ENCODE data around the gene LIMCH1.

LIMCH1 gene

GRCh38 chr4:41611881-41612871, 74.2 kb downstream of the LIMCH1 start:
- intact Hi-C loops (cut with micrococcal nuclease) = no loop called here
- peaks cover 15% of the 10 kb centered on the region for H3K27me3 Mint-ChIP-seq
- H3K4me1 Mint-ChIP-seq (ENCODE audit: low read depth) = no peaks in the 10 kb centered on the region
- no peak overlapping the region for H3K4me3 Mint-ChIP-seq
- no peaks in the 10 kb centered on the region for H3K9me3 Mint-ChIP-seq
- H3K27ac Mint-ChIP-seq = no peak overlapping the region
- H3K36me3 Mint-ChIP-seq (ENCODE audit: low read depth) = no peaks in the 10 kb centered on the region

- no peaks in the 10 kb centered on the region for H3K9me3 Mint-ChIP-seq
- H3K27me3 Mint-ChIP-seq = peaks cover 15% of the 10 kb centered on the region
- no peak overlapping the region for H3K27ac Mint-ChIP-seq
- H3K36me3 Mint-ChIP-seq (ENCODE audit: low read depth) = no peaks in the 10 kb centered on the region
- intact Hi-C loops (cut with micrococcal nuclease) = no loop called here
- no peaks in the 10 kb centered on the region for H3K4me1 Mint-ChIP-seq (ENCODE audit: low read depth)
- H3K4me3 Mint-ChIP-seq = no peak overlapping the region
Measured at GRCh38 chr4:41613386-41613785, 75.4 kb downstream of the LIMCH1 start.

- intact Hi-C loops (cut with micrococcal nuclease) = no loop called here
- Mint-ChIP-seq H3K9me3 (no peaks in the 10 kb centered on the region), H3K4me1 (ENCODE audit: low read depth) (no peaks in the 10 kb centered on the region), H3K4me3 (no peak overlapping the region), H3K27me3 (peaks cover 15% of the 10 kb centered on the region), H3K36me3 (ENCODE audit: low read depth) (no peaks in the 10 kb centered on the region), H3K27ac (no peak overlapping the region)
Measured at GRCh38 chr4:41613821-41614220, 75.9 kb downstream of the LIMCH1 start.

- intact Hi-C loops (cut with micrococcal nuclease) = no loop called here
- Mint-ChIP-seq H3K27me3 (peaks cover 18% of the 10 kb centered on the region), H3K36me3 (ENCODE audit: low read depth) (no peaks in the 10 kb centered on the region), H3K9me3 (no peaks in the 10 kb centered on the region), H3K27ac (no peak overlapping the region), H3K4me1 (ENCODE audit: low read depth) (no peaks in the 10 kb centered on the region), H3K4me3 (no peak overlapping the region)
Measured at GRCh38 chr4:41614519-41614918, 76.6 kb downstream of the LIMCH1 start.

GRCh38 chr4:41619161-41619560, 81.2 kb downstream of the LIMCH1 start:
- no peak overlapping the region for H3K4me3 Mint-ChIP-seq
- H3K4me1 Mint-ChIP-seq (ENCODE audit: low read depth) = no peaks in the 10 kb centered on the region
- peaks cover 9% of the 10 kb centered on the region for H3K27me3 Mint-ChIP-seq
- H3K9me3 Mint-ChIP-seq = no peaks in the 10 kb centered on the region
- intact Hi-C loops (cut with micrococcal nuclease) = no loop called here
- H3K27ac Mint-ChIP-seq = no peak overlapping the region
- H3K36me3 Mint-ChIP-seq (ENCODE audit: low read depth) = no peaks in the 10 kb centered on the region

- H3K4me3 Mint-ChIP-seq = no peak overlapping the region
- peaks cover 2% of the 10 kb centered on the region for H3K4me1 Mint-ChIP-seq (ENCODE audit: low read depth)
- H3K27ac Mint-ChIP-seq = no peak overlapping the region
- H3K9me3 Mint-ChIP-seq = no peaks in the 10 kb centered on the region
- no peaks in the 10 kb centered on the region for H3K36me3 Mint-ChIP-seq (ENCODE audit: low read depth)
- H3K27me3 Mint-ChIP-seq = peaks cover 12% of the 10 kb centered on the region
- intact Hi-C loops (cut with micrococcal nuclease) = no loop called here
Measured at GRCh38 chr4:41620594-41621256, 82.8 kb downstream of the LIMCH1 start.

GRCh38 chr4:41622787-41623186, 84.8 kb downstream of the LIMCH1 start:
- Mint-ChIP-seq H3K36me3 (ENCODE audit: low read depth) (no peaks in the 10 kb centered on the region), H3K27me3 (peaks cover 17% of the 10 kb centered on the region), H3K4me3 (no peak overlapping the region), H3K9me3 (no peaks in the 10 kb centered on the region), H3K27ac (no peak overlapping the region), H3K4me1 (ENCODE audit: low read depth) (peaks cover 16% of the 10 kb centered on the region)
- intact Hi-C loops (cut with micrococcal nuclease) = no loop called here

- Mint-ChIP-seq H3K4me1 (ENCODE audit: low read depth) (peaks cover 16% of the 10 kb centered on the region), H3K27ac (no peak overlapping the region), H3K36me3 (ENCODE audit: low read depth) (no peaks in the 10 kb centered on the region), H3K27me3 (peaks cover 19% of the 10 kb centered on the region), H3K4me3 (no peak overlapping the region), H3K9me3 (no peaks in the 10 kb centered on the region)
- intact Hi-C loops (cut with micrococcal nuclease) = no loop called here
Measured at GRCh38 chr4:41624765-41625164, 86.8 kb downstream of the LIMCH1 start.

GRCh38 chr4:41625531-41625930, 87.6 kb downstream of the LIMCH1 start:
- H3K4me3 Mint-ChIP-seq = no peak overlapping the region
- peaks cover 19% of the 10 kb centered on the region for H3K27me3 Mint-ChIP-seq
- H3K9me3 Mint-ChIP-seq = no peaks in the 10 kb centered on the region
- no peaks in the 10 kb centered on the region for H3K36me3 Mint-ChIP-seq (ENCODE audit: low read depth)
- no peak overlapping the region for H3K27ac Mint-ChIP-seq
- H3K4me1 Mint-ChIP-seq (ENCODE audit: low read depth) = peaks cover 16% of the 10 kb centered on the region
- intact Hi-C loops (cut with micrococcal nuclease) = no loop called here

GRCh38 chr4:41628936-41629335, 91.0 kb downstream of the LIMCH1 start:
- H3K4me3 Mint-ChIP-seq = no peak overlapping the region
- intact Hi-C loops (cut with micrococcal nuclease) = no loop called here
- H3K9me3 Mint-ChIP-seq = no peaks in the 10 kb centered on the region
- no peaks in the 10 kb centered on the region for H3K36me3 Mint-ChIP-seq (ENCODE audit: low read depth)
- peaks cover 20% of the 10 kb centered on the region for H3K27me3 Mint-ChIP-seq
- H3K27ac Mint-ChIP-seq = no peak overlapping the region
- H3K4me1 Mint-ChIP-seq (ENCODE audit: low read depth) = peaks cover 16% of the 10 kb centered on the region

- peaks cover 15% of the 10 kb centered on the region for H3K27me3 Mint-ChIP-seq
Measured at GRCh38 chr4:41631523-41631922, 93.6 kb downstream of the LIMCH1 start.

GRCh38 chr4:41632481-41633073, 94.6 kb downstream of the LIMCH1 start:
- no peaks in the 10 kb centered on the region for H3K9me3 Mint-ChIP-seq
- no peaks in the 10 kb centered on the region for H3K36me3 Mint-ChIP-seq (ENCODE audit: low read depth)
- intact Hi-C loops (cut with micrococcal nuclease) = no loop called here
- no peaks in the 10 kb centered on the region for H3K4me1 Mint-ChIP-seq (ENCODE audit: low read depth)
- H3K27me3 Mint-ChIP-seq = peaks cover 13% of the 10 kb centered on the region
- no peak overlapping the region for H3K4me3 Mint-ChIP-seq
- no peak overlapping the region for H3K27ac Mint-ChIP-seq

More at GRCh38 chr4:41631523-41631922, 93.6 kb downstream of the LIMCH1 start:
- intact Hi-C loops (cut with micrococcal nuclease) = no loop called here
- H3K4me1 Mint-ChIP-seq (ENCODE audit: low read depth) = peaks cover 6% of the 10 kb centered on the region
- no peak overlapping the region for H3K4me3 Mint-ChIP-seq
- H3K36me3 Mint-ChIP-seq (ENCODE audit: low read depth) = no peaks in the 10 kb centered on the region
- no peaks in the 10 kb centered on the region for H3K9me3 Mint-ChIP-seq
- no peak overlapping the region for H3K27ac Mint-ChIP-seq

GRCh38 chr4:41633321-41633720, 95.4 kb downstream of the LIMCH1 start:
- no peaks in the 10 kb centered on the region for H3K36me3 Mint-ChIP-seq (ENCODE audit: low read depth)
- intact Hi-C loops (cut with micrococcal nuclease) = no loop called here
- no peaks in the 10 kb centered on the region for H3K4me1 Mint-ChIP-seq (ENCODE audit: low read depth)
- no peak overlapping the region for H3K4me3 Mint-ChIP-seq
- peaks cover 19% of the 10 kb centered on the region for H3K27me3 Mint-ChIP-seq
- no peaks in the 10 kb centered on the region for H3K9me3 Mint-ChIP-seq
- H3K27ac Mint-ChIP-seq = no peak overlapping the region

- no peak overlapping the region for H3K27ac Mint-ChIP-seq
- no peaks in the 10 kb centered on the region for H3K36me3 Mint-ChIP-seq (ENCODE audit: low read depth)
- H3K4me3 Mint-ChIP-seq = no peak overlapping the region
- intact Hi-C loops (cut with micrococcal nuclease) = no loop called here
- no peaks in the 10 kb centered on the region for H3K9me3 Mint-ChIP-seq
- H3K4me1 Mint-ChIP-seq (ENCODE audit: low read depth) = no peaks in the 10 kb centered on the region
- peaks cover 22% of the 10 kb centered on the region for H3K27me3 Mint-ChIP-seq
Measured at GRCh38 chr4:41635441-41635840, 97.5 kb downstream of the LIMCH1 start.
